ENCODE measurements around the gene MCF2L2. TPM values are rescaled to one million over a fixed set of nuclear protein-coding genes. Genes with fewer than 3 reads are reported as not detected.

MCF2L2 gene
- total and polyA plus RNA-seq, 2 donors (not counting 1 experiment from before 2014, with no cell fraction given), result 0.03 to 1.6 TPM

- POLR2A ChIA-PET, result interaction anchor here (0.6 kb wide), 1 partner anchor 29 kb away, joined by 5 read pairs; no protein-coding TSS in a partner anchor
These were observed 143.8 kb downstream of the MCF2L2 start for GRCh38 chr3:183284570-183284969.

GRCh38 chr3:183283886-183284285, 144.5 kb downstream of the MCF2L2 start:
- ChIA-PET POLR2A (no interaction called here), CTCF (no interaction called here)
- no peak for DNase-seq
- ATAC-seq (ENCODE audit: low read depth), result no peak
- H3K27ac Mint-ChIP-seq, result no peak overlapping the region
- intact Hi-C loops (cut with micrococcal nuclease), result loop anchor here (2.0 kb wide), 1 partner anchor 23 kb away; no protein-coding TSS in a partner anchor
- peaks cover 24% of the 10 kb centered on the region for H3K4me1 Mint-ChIP-seq
- H3K4me3 Mint-ChIP-seq, result no peak overlapping the region
- Histone ChIP-seq H3K9ac (ENCODE audit: low read length) (no peak overlapping the region), H3K4me1 (ENCODE audit: control insufficient read depth in 2 of 2, insufficient read depth in 2 of 2, low read length in 2 of 2) (peaks cover 11 to 13% of the 10 kb centered on the region in 2 donors), H2AFZ (ENCODE audit: insufficient read depth, low read depth, low read length, poor library complexity, severe bottlenecking) (no peak overlapping the region), H4K20me1 (ENCODE audit: control insufficient read depth, insufficient read depth, low read length, poor library complexity, severe bottlenecking) (no peaks in the 10 kb centered on the region), H3K27me3 (replicated peaks in 1 of 4; ENCODE audit: control extremely low read depth in 1 of 4, control insufficient read depth in 3 of 4, insufficient read depth in 4 of 4, low read length in 3 of 4) (peaks cover 0 to 5% (median 0%) of the 10 kb centered on the region in 4 experiments), H3K4me2 (replicated peaks; ENCODE audit: low read depth, low read length, poor library complexity, severe bottlenecking) (no peak overlapping the region), H3K4me3 (ENCODE audit: control extremely low read depth in 1 of 5, extremely low read depth in 1 of 5, insufficient read depth in 1 of 5, low read depth in 2 of 5, low read length in 4 of 5) (no peak overlapping the region), H3K79me2 (ENCODE audit: control insufficient read depth, insufficient read depth, low read length) (no peaks in the 10 kb centered on the region), H3K36me3 (replicated peaks in 1 of 2; ENCODE audit: control extremely low read depth in 1 of 2, control insufficient read depth in 1 of 2, extremely low read depth in 1 of 2, insufficient read depth in 2 of 2, low read length in 1 of 2) (no peaks in the 10 kb centered on the region), H3K27ac (ENCODE audit: low read length in 2 of 2) (no peak overlapping the region), H3K9me3 (ENCODE audit: control extremely low read depth in 1 of 3, control insufficient read depth in 2 of 3, insufficient read depth in 1 of 3, low read length in 2 of 3) (no peaks in the 10 kb centered on the region)
- peaks cover 4% of the 10 kb centered on the region for H3K27me3 Mint-ChIP-seq
- no peaks in the 10 kb centered on the region for H3K9me3 Mint-ChIP-seq (ENCODE audit: insufficient read depth)
- TF ChIP-seq, protein P1, sequence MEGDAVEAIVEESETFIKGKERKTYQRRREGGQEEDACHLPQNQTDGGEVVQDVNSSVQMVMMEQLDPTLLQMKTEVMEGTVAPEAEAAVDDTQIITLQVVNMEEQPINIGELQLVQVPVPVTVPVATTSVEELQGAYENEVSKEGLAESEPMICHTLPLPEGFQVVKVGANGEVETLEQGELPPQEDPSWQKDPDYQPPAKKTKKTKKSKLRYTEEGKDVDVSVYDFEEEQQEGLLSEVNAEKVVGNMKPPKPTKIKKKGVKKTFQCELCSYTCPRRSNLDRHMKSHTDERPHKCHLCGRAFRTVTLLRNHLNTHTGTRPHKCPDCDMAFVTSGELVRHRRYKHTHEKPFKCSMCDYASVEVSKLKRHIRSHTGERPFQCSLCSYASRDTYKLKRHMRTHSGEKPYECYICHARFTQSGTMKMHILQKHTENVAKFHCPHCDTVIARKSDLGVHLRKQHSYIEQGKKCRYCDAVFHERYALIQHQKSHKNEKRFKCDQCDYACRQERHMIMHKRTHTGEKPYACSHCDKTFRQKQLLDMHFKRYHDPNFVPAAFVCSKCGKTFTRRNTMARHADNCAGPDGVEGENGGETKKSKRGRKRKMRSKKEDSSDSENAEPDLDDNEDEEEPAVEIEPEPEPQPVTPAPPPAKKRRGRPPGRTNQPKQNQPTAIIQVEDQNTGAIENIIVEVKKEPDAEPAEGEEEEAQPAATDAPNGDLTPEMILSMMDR (IDR thresholded peaks at IDR 0.05), result no peak
- TF ChIP-seq EZH2 (IDR thresholded peaks at IDR 0.05; ENCODE audit: borderline replicate concordance, insufficient read depth, low read depth, low read length, poor library complexity, severe bottlenecking), result no peak
- WGBS (ENCODE audit: insufficient coverage), result no CpG with 5 or more reads among the region's 2 CpGs

More at GRCh38 chr3:183284570-183284969, 143.8 kb downstream of the MCF2L2 start:
- Histone ChIP-seq H3K36me3 (replicated peaks in 1 of 2; ENCODE audit: control extremely low read depth in 1 of 2, control insufficient read depth in 1 of 2, extremely low read depth in 1 of 2, insufficient read depth in 2 of 2, low read length in 1 of 2) (no peaks in the 10 kb centered on the region), H2AFZ (ENCODE audit: insufficient read depth, low read depth, low read length, poor library complexity, severe bottlenecking) (no peak overlapping the region), H3K27me3 (replicated peaks in 1 of 4; ENCODE audit: control extremely low read depth in 1 of 4, control insufficient read depth in 3 of 4, insufficient read depth in 4 of 4, low read length in 3 of 4) (peaks cover 0 to 5% (median 0%) of the 10 kb centered on the region in 4 experiments), H3K4me1 (ENCODE audit: control insufficient read depth in 2 of 2, insufficient read depth in 2 of 2, low read length in 2 of 2) (peaks cover 11 to 13% of the 10 kb centered on the region in 2 donors), H3K27ac (ENCODE audit: low read length in 2 of 2) (no peak overlapping the region), H3K4me2 (replicated peaks; ENCODE audit: low read depth, low read length, poor library complexity, severe bottlenecking) (no peak overlapping the region), H3K9ac (ENCODE audit: low read length) (no peak overlapping the region), H4K20me1 (ENCODE audit: control insufficient read depth, insufficient read depth, low read length, poor library complexity, severe bottlenecking) (no peaks in the 10 kb centered on the region), H3K4me3 (ENCODE audit: control extremely low read depth in 1 of 5, extremely low read depth in 1 of 5, insufficient read depth in 1 of 5, low read depth in 2 of 5, low read length in 4 of 5) (no peak overlapping the region), H3K9me3 (ENCODE audit: control extremely low read depth in 1 of 3, control insufficient read depth in 2 of 3, insufficient read depth in 1 of 3, low read length in 2 of 3) (no peaks in the 10 kb centered on the region), H3K79me2 (ENCODE audit: control insufficient read depth, insufficient read depth, low read length) (no peaks in the 10 kb centered on the region)
- intact Hi-C loops (cut with micrococcal nuclease), result loop anchor here (2.0 kb wide), 1 partner anchor 22 kb away; no protein-coding TSS in a partner anchor
- no peak for ATAC-seq (ENCODE audit: low read depth)
- peaks cover 4% of the 10 kb centered on the region for H3K27me3 Mint-ChIP-seq
- no peak overlapping the region for H3K4me3 Mint-ChIP-seq
- DNase-seq, result no peak
- no peaks in the 10 kb centered on the region for H3K9me3 Mint-ChIP-seq (ENCODE audit: insufficient read depth)
- peaks cover 24% of the 10 kb centered on the region for H3K4me1 Mint-ChIP-seq
- H3K27ac Mint-ChIP-seq, result no peak overlapping the region
- WGBS (ENCODE audit: insufficient coverage), result 100% methylated on average over 1 of the region's 3 CpGs
- TF ChIP-seq, protein P1 (IDR thresholded peaks at IDR 0.05), result no peak
- no peak for TF ChIP-seq EZH2 (IDR thresholded peaks at IDR 0.05; ENCODE audit: borderline replicate concordance, insufficient read depth, low read depth, low read length, poor library complexity, severe bottlenecking)
- CTCF ChIA-PET, result interaction anchor here (1.7 to 1.9 kb wide), 2 partner anchors 98 to 99 kb away, joined by 4 to 8 read pairs; no protein-coding TSS in a partner anchor

All from B cell (primary cell).